HG03159 (cell line): Measurements from ENCODE around the gene TSSC4.

Experiments
- ATAC-seq: cut with Tn5 transposase; IDR thresholded peaks from one replicate; pipeline ENCODE4 v1.9.1; 2021; ENCODE audit warnings: mild to moderate bottlenecking, moderate library complexity; ENCODE audit not compliant: unreplicated experiment

The TSSC4 gene

GRCh38 chr11:2368851-2369180 is 31.7 kb upstream of the TSSC4 start:
- ATAC-seq = no peak

GRCh38 chr11:2369320-2369719 is 31.2 kb upstream of the TSSC4 start:
- ATAC-seq = no peak

GRCh38 chr11:2369896-2370295 is 30.7 kb upstream of the TSSC4 start:
- ATAC-seq = no peak

- ATAC-seq = no peak
These were observed 25.9 kb upstream of the TSSC4 start for GRCh38 chr11:2374456-2375201.

- no peak for ATAC-seq
These were observed 25.2 kb upstream of the TSSC4 start for GRCh38 chr11:2375341-2375853.

GRCh38 chr11:2375964-2376551 is 24.5 kb upstream of the TSSC4 start:
- no peak for ATAC-seq

- no peak for ATAC-seq
These were observed 23.6 kb upstream of the TSSC4 start, which contains the start of gene CD81 for GRCh38 chr11:2376751-2377451. Gene CD81 (plus strand): TSS chr11:2377310. CDS start chr11:2377550, 240 bp downstream.

- peak; percentile 38 for ATAC-seq
These were observed 22.8 kb upstream of the TSSC4 start for GRCh38 chr11:2377511-2378443.

- ATAC-seq = no peak
These were observed 21.9 kb upstream of the TSSC4 start for GRCh38 chr11:2378527-2379210.

- no peak for ATAC-seq
These were observed 20.9 kb upstream of the TSSC4 start for GRCh38 chr11:2379466-2380174.

GRCh38 chr11:2380396-2380795 is 20.2 kb upstream of the TSSC4 start:
- ATAC-seq = no peak

GRCh38 chr11:2380807-2381350 is 19.7 kb upstream of the TSSC4 start:
- no peak for ATAC-seq

GRCh38 chr11:2381494-2382128 is 18.9 kb upstream of the TSSC4 start:
- no peak for ATAC-seq

- no peak for ATAC-seq
These were observed 18.4 kb upstream of the TSSC4 start for GRCh38 chr11:2382129-2382517.

- no peak for ATAC-seq
These were observed 17.4 kb upstream of the TSSC4 start for GRCh38 chr11:2382936-2383851.

- ATAC-seq = no peak
These were observed 16.4 kb upstream of the TSSC4 start for GRCh38 chr11:2383852-2384804.
